M059J (cell line): Measurements from ENCODE around the gene TMEM218. TPM values are rescaled to one million over a fixed set of nuclear protein-coding genes. Genes with fewer than 3 reads are reported as not detected.

Experiments
- DNase-seq: peaks from one replicate; pipeline ENCODE4 v3.0.0-alpha.2; 2012; ENCODE audit warnings: low read depth
- total RNA-seq: library from RNA; depleted of rRNA; stranded (reverse); fragments of >200 nt; shearing (Covaris generic); gene quantifications from 2 replicates; pipeline ENCODE4 v1.2.3, GENCODE V29; 2014

TMEM218 gene
- total RNA-seq, 1 experiment from 2014 or later, result 32.7 TPM

GRCh38 chr11:125129316-125129993, 18.0 kb upstream of the TMEM218 start:
- no peak for DNase-seq

GRCh38 chr11:125128450-125128849, 17.0 kb upstream of the TMEM218 start:
- DNase-seq, result peak; percentile 15

GRCh38 chr11:125124618-125124992, 13.2 kb upstream of the TMEM218 start:
- no peak for DNase-seq

- DNase-seq, result peak; percentile 77
Measured at GRCh38 chr11:125123947-125124617, 12.7 kb upstream of the TMEM218 start.

- DNase-seq, result no peak
Measured at GRCh38 chr11:125123194-125123946, 11.9 kb upstream of the TMEM218 start.

GRCh38 chr11:125117429-125117828, 6.0 kb upstream of the TMEM218 start:
- no peak for DNase-seq

GRCh38 chr11:125114518-125114917, 3.1 kb upstream of the TMEM218 start:
- no peak for DNase-seq

- DNase-seq, result no peak
Measured at GRCh38 chr11:125112208-125112604, 780 bp upstream of the TMEM218 start.

GRCh38 chr11:125111001-125111342, 454 bp downstream of the TMEM218 start:
- DNase-seq, result peak; percentile 34

- peak; percentile 13 for DNase-seq
Measured at GRCh38 chr11:125110506-125110905, 920 bp downstream of the TMEM218 start.

- DNase-seq, result no peak
Measured at GRCh38 chr11:125108469-125108868, 3.0 kb downstream of the TMEM218 start.

- DNase-seq, result no peak
Measured at GRCh38 chr11:125105926-125106325, 5.5 kb downstream of the TMEM218 start.

GRCh38 chr11:125102510-125102909, 8.9 kb downstream of the TMEM218 start:
- no peak for DNase-seq

- DNase-seq, result no peak
Measured at GRCh38 chr11:125102025-125102424, 9.4 kb downstream of the TMEM218 start.

GRCh38 chr11:125101596-125101995, 9.8 kb downstream of the TMEM218 start:
- DNase-seq, result no peak

GRCh38 chr11:125100136-125100535, 11.3 kb downstream of the TMEM218 start:
- DNase-seq, result no peak

- no peak for DNase-seq
Measured at GRCh38 chr11:125094731-125095130, 16.7 kb downstream of the TMEM218 start.

- DNase-seq, result no peak
Measured at GRCh38 chr11:125093502-125093901, 17.9 kb downstream of the TMEM218 start.

- DNase-seq, result no peak
Measured at GRCh38 chr11:125092669-125093068, 18.8 kb downstream of the TMEM218 start.

- DNase-seq, result no peak
Measured at GRCh38 chr11:125091877-125092664, 19.4 kb downstream of the TMEM218 start.

- DNase-seq, result peak; percentile 69
Measured at GRCh38 chr11:125091247-125091876, 20.1 kb downstream of the TMEM218 start.

- no peak for DNase-seq
Measured at GRCh38 chr11:125090816-125091215, 20.6 kb downstream of the TMEM218 start.
